GM18505 (cell line): ENCODE results near the gene GAGE13.
"Not testable (repeated sequence)": the region's sequence is repeated elsewhere in the genome, so short reads cannot be mapped to it uniquely, and the experiment has no call there.

Experiments used
- ATAC-seq: cut with Tn5 transposase; IDR thresholded peaks from one replicate; pipeline ENCODE4 v1.9.1; 2021; ENCODE audit not compliant: unreplicated experiment
- POLR2A ChIP-seq: IDR thresholded peaks from 4 replicates; pipeline ENCODE4 v1.6.1; 2011; ENCODE audit warnings: borderline replicate concordance; ENCODE audit not compliant: insufficient read depth, insufficient read length; ENCODE audit errors: extremely low read depth

Gene GAGE13

GRCh38 chrX:49308604-49309269 is 22.6 kb upstream of the GAGE13 start:
- ATAC-seq: no peak
- TF ChIP-seq POLR2A: no peak

- ATAC-seq: no peak
- TF ChIP-seq POLR2A: no peak
These were observed 21.9 kb upstream of the GAGE13 start for GRCh38 chrX:49309401-49309981.

GRCh38 chrX:49310371-49310770 is 21.0 kb upstream of the GAGE13 start:
- no peak for ATAC-seq
- TF ChIP-seq POLR2A: no peak

- no peak for TF ChIP-seq POLR2A
- ATAC-seq: no peak
These were observed 19.2 kb upstream of the GAGE13 start for GRCh38 chrX:49312176-49312575.

DNA sequence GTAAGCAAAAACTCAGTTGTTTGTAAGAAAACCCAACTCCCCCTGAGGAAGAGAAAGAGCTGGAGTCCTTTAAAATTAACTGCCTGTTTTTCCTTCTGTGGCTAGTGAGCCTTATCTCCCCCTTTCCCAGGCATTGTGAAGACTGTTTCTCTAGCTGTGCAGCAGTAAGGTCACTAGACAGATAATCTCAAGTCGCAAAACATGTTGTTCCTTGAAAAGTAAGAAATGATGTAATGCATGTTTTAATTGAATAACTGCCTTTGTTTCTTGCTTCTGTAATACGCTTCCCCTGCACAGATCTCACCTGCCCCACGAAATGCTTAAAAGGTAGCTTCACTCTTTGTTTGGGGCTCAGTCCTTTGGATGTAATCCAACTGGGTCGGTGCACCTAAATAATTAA is 15.3 kb upstream of the GAGE13 start:
- TF ChIP-seq POLR2A: no peak
- ATAC-seq: no peak

- ATAC-seq: not testable (repeated sequence)
These were observed 9.6 kb upstream of the GAGE13 start, which contains the start of gene GAGE12J for GRCh38 chrX:49321737-49322136. Gene GAGE12J (plus strand): TSS chrX:49322037. CDS start chrX:49323194, 1,157 bp downstream.

GRCh38 chrX:49322266-49322665 is 9.1 kb upstream of the GAGE13 start:
- ATAC-seq: not testable (repeated sequence)

DNA sequence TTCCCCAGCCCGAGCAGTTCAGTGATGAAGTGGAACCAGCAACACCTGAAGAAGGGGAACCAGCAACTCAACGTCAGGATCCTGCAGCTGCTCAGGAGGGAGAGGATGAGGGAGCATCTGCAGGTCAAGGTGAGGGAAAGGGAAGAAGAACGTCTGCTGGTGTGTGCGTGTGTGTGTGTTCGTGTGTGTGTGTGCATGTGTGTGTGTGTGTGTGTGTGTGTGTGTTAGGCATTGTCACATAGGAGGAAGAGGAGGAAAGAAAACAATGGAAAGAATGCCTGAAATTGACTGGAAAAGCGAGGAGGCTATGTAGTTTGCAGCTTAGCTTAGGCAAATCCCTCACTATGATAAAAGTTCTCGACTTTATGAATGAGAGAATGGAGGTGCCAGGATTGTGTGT is 7.6 kb upstream of the GAGE13 start:
- not testable (repeated sequence) for ATAC-seq

DNA sequence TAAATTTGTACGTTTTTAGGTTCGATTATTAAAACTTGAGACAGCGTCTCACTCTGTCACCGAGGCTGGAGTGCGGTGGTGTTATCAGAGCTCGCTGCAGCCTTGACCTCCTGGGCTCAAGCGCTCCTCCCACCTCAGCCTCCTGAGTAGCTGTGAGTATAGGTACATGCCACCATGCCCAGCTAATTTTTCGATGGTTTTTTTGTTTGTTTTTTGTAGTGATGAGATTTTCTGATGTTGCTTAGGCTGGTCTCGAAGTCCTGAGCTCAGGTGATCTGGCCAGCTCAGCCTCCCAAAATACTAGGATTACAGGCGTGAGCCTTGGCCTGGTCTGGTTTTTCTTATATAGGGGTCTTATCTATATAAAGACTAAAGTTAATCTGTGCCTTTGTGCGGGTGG is 961 bp upstream of the GAGE13 start:
- not testable (repeated sequence) for ATAC-seq

DNA sequence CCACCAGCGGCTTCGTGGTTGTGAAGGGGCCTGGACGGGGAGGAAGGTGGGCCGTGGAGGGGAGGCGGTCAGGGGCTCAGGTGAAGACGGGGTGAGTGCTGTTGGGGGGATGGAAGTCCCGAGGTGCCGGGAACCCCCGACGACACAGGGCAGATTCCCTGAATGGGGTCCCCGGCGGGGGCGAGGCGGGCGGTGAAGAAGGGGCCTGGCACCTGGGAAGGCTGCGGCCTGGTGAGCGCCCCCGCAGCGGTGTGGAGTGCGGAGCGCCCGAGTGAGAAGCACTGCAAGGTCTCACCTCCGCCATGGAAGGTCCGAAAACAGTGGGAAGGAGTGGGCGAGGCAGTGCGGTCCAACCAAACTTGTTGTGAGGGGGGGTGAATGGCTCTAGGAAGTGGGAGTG is 459 bp downstream of the GAGE13 start:
- not testable (repeated sequence) for ATAC-seq

DNA sequence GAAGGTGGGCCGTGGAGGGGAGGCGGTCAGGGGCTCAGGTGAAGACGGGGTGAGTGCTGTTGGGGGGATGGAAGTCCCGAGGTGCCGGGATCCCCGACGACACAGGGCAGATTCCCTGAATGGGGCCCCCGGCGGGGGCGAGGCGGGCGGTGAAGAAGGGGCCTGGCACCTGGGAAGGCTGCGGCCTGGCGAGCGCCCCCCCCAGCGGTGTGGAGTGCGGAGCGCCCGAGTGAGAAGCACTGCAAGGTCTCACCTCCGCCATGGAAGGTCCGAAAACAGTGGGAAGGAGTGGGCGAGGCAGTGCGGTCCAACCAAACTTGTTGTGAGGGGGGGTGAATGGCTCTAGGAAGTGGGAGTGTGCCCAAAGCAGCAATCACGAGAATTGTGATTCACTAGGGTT is 10.1 kb downstream of the GAGE13 start:
- not testable (repeated sequence) for ATAC-seq

- ATAC-seq: not testable (repeated sequence)
These were observed 13.3 kb downstream of the GAGE13 start for GRCh38 chrX:49344496-49345175.

DNA sequence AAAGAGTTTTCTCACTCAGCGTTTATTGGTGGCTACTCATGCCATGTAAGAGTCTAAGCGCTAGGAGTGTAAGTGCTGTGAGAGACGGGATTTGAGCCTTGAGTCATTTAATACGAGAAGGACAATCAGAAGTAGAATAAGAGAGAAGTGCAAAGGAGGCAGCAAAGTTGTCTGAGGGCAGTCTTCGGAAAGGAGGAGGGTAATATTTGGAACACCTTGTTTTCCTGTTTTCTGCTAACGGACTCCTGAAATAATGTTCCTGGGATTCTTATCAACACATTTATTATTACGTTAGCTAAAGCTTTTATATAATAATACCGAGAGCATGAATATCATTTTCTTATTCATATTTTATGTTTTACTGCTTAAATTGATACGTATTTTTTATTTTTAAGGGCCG is 14.0 kb downstream of the GAGE13 start:
- not testable (repeated sequence) for ATAC-seq

DNA sequence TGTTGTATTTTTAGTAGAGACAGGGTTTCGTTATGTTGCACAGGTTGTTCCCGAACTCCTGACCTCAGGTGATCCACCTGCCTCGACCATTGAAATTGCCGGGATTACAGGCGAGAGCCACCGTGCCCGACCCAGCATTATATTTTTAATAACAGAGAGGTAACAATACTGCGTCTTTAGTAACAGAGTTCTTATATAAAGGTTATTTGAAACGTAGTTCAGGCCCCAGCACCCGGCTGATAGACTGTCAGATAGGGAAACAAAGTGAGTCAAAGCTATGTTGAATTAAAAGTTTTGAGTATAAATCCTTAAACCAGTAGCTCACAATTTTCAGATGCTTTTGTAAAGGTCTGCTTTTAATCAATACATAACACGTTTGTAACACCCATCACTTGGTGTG is 14.8 kb downstream of the GAGE13 start:
- ATAC-seq: not testable (repeated sequence)
